Measurements from ENCODE around the gene DNAJB2.

DNAJB2 gene

DNA sequence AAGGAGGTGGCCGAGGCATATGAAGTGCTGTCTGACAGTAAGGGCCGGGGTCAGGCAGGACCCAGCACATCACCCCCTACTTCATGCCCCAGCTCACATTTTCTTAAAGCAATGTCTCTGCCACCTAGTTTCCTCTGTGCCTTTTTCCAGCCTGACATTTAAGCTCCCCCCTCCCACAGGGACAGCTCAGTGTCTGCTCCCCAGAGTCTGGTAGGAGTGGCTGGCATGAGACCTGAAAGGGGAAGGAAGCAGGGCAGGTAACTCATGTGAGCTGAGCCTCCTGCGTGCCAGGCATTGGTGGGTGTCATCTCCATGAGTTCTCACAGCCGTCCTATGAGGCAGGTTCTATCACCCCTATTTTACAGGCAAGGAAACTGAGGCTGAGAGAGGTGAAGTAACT is 1.5 kb downstream of the DNAJB2 start:
- no peak for DNase-seq (ENCODE audit: low spot score)
- TF ChIP-seq, protein P1, sequence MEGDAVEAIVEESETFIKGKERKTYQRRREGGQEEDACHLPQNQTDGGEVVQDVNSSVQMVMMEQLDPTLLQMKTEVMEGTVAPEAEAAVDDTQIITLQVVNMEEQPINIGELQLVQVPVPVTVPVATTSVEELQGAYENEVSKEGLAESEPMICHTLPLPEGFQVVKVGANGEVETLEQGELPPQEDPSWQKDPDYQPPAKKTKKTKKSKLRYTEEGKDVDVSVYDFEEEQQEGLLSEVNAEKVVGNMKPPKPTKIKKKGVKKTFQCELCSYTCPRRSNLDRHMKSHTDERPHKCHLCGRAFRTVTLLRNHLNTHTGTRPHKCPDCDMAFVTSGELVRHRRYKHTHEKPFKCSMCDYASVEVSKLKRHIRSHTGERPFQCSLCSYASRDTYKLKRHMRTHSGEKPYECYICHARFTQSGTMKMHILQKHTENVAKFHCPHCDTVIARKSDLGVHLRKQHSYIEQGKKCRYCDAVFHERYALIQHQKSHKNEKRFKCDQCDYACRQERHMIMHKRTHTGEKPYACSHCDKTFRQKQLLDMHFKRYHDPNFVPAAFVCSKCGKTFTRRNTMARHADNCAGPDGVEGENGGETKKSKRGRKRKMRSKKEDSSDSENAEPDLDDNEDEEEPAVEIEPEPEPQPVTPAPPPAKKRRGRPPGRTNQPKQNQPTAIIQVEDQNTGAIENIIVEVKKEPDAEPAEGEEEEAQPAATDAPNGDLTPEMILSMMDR (IDR thresholded peaks at IDR 0.05; ENCODE audit: extremely low read depth, missing control alignments) = no peak

DNA sequence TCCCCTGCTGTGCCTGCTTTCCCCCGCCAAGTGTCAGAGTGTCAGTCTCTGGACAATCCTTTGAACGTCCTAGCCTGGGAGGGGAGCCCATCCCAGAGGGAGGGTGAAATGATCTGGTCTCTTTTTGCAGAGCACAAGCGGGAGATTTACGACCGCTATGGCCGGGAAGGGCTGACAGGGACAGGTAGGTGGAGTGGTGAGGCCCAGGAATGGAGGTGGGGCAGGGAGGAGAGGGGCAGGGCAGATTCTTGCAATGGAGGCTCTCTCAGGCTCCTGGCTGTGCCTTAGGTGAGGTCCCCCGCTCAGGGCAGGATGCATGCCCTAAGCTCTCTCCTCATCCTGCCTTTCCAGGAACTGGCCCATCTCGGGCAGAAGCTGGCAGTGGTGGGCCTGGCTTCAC is 2.4 kb downstream of the DNAJB2 start:
- TF ChIP-seq, protein P1 (IDR thresholded peaks at IDR 0.05; ENCODE audit: extremely low read depth, missing control alignments) = no peak
- DNase-seq (ENCODE audit: low spot score) = no peak

DNA sequence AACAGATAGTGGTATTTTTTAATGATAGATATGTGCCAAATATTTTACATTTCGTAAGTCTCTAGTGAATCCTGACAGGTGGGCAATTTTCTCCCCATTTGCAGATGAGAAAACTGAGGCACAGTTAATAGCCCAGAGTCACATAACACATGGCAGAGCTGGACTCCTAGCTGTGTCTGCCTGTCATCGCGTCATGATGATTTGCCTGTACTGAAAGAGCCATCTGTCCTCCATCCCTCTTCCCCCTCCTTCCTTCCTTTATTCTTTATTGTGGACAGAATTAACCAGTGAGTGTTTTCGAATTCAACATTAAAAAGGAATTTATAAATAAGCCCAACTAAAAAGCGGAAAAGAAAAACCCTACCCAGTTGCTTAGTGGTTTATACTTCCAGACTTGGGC is 3.2 kb downstream of the DNAJB2 start:
- TF ChIP-seq, protein P1 (IDR thresholded peaks at IDR 0.05; ENCODE audit: extremely low read depth, missing control alignments) = no peak
- no peak for DNase-seq (ENCODE audit: low spot score)

DNA sequence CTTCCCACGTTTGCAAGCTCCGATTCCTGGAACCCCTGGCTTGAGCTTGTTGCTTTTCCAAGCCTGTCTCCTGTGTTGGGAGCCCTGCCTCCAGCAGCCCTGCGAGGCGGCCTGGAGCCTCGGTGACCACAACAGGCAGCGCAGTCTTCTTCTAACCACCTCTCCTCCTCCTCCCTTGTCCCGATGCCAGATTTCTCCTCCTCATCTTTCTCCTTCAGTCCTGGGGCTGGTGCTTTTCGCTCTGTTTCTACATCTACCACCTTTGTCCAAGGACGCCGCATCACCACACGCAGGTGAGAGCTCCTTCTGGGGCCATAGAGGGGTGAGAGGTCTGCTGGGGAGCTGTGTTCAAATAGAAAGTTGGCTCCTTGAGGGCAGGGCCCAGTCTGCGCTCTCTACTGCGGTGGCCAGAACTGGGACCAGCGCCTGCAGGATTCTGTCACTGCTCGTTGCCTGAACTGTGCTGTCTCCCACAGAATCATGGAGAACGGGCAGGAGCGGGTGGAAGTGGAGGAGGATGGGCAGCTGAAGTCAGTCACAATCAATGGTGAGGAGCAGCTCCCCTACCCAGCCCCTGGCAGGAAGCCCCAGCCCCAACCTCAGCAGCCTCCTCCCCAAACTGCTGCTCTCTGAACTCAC is 3.9 kb downstream of the DNAJB2 start:
- TF ChIP-seq, protein P1 (IDR thresholded peaks at IDR 0.05; ENCODE audit: extremely low read depth, missing control alignments) = no peak
- DNase-seq (ENCODE audit: low spot score) = no peak

DNA sequence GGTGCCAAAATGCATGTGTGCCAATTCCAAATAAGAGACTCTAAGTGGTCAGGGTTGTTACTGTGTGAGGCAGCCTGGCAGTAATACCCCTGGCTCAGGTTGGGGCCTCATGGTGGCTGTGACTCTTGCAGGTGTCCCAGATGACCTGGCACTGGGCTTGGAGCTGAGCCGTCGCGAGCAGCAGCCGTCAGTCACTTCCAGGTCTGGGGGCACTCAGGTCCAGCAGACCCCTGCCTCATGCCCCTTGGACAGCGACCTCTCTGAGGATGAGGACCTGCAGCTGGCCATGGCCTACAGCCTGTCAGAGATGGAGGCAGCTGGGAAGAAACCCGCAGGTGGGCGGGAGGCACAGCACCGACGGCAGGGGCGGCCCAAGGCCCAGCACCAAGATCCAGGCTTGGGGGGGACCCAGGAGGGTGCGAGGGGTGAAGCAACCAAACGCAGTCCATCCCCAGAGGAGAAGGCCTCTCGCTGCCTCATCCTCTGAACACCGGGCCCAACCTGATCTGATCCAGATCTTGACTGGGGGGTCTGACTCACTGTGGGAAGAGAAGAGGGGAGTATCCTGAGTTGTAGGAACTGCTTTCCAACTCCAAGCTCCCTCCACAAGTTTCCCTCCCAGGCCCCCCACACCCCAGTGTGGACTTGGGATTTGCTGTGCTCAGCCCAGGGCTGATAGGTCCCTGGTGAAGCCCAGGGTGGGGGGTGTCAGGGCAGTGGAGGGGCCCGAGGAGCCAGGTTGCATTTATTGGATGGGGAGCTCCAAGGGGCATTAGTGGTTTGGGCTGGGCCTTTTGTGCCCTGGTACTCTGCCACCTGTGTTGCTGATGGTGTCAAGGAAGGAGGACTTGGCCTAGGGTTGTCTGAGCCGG is 5.6 kb downstream of the DNAJB2 start:
- DNase-seq (ENCODE audit: low spot score) = no peak
- TF ChIP-seq, protein P1 (IDR thresholded peaks at IDR 0.05; ENCODE audit: extremely low read depth, missing control alignments) = no peak

DNA sequence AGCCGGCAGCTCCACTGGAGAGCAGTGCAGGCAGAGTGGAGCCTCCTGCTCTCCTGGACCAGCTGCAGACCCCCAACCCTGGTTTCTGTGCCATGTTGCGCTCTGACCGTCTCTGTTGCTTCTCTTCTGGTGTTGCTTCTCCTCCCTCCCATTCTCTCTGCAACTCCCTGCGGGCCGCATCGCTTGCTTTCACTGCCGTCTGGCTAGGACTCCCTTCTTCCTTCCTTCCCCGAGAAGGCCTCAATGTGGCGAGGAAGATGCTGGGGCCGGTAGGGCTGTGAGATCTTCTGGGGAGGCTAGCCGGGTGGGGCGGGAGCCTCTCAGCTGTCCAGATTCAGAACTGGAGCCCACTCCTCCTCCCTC is 6.2 kb downstream of the DNAJB2 start:
- DNase-seq (ENCODE audit: low spot score) = no peak
- TF ChIP-seq, protein P1 (IDR thresholded peaks at IDR 0.05; ENCODE audit: extremely low read depth, missing control alignments) = no peak

DNA sequence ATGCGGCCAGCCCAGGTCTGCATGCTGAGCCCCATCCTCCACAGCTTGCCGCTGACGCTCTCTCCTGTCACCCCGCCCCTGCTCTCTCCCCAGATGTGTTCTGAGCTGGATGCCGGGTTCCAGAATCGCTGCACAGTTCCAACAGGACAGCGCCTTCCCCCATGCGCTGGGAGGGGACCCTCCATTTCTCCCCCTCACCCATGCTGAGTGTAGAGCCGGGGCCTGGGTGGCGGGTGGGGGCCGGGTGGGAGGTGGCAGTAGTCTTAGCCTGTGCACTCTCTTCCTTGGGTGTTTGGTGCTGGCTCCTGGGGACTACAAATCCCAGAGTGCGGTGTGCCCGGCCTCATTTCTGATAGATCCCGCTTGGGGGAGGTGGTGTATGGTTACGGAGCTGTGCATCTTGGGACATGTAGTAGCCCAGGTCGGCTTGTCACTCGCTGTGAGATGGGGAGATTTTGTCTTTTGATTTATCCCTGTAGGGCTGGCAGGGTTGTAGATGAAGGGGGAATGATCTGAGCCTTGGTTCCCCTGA is 6.8 kb downstream of the DNAJB2 start:
- TF ChIP-seq, protein P1 (IDR thresholded peaks at IDR 0.05; ENCODE audit: extremely low read depth, missing control alignments) = no peak
- DNase-seq (ENCODE audit: low spot score) = no peak

All from GM20000 (cell line).